Activated CD8-positive, alpha-beta memory T cell treated with anti-CD3 and anti-CD28 coated beads, Interleukin-2, amount 50 U/mL, for 1 hour (primary cell): ENCODE measurements around the gene SPRTN.

Experiments
- DNase-seq: peaks from one replicate; pipeline ENCODE4 v3.0.0-alpha.2; 2020; ENCODE audit errors: extremely low read depth

The SPRTN gene, protein sequence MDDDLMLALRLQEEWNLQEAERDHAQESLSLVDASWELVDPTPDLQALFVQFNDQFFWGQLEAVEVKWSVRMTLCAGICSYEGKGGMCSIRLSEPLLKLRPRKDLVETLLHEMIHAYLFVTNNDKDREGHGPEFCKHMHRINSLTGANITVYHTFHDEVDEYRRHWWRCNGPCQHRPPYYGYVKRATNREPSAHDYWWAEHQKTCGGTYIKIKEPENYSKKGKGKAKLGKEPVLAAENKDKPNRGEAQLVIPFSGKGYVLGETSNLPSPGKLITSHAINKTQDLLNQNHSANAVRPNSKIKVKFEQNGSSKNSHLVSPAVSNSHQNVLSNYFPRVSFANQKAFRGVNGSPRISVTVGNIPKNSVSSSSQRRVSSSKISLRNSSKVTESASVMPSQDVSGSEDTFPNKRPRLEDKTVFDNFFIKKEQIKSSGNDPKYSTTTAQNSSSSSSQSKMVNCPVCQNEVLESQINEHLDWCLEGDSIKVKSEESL

DNA sequence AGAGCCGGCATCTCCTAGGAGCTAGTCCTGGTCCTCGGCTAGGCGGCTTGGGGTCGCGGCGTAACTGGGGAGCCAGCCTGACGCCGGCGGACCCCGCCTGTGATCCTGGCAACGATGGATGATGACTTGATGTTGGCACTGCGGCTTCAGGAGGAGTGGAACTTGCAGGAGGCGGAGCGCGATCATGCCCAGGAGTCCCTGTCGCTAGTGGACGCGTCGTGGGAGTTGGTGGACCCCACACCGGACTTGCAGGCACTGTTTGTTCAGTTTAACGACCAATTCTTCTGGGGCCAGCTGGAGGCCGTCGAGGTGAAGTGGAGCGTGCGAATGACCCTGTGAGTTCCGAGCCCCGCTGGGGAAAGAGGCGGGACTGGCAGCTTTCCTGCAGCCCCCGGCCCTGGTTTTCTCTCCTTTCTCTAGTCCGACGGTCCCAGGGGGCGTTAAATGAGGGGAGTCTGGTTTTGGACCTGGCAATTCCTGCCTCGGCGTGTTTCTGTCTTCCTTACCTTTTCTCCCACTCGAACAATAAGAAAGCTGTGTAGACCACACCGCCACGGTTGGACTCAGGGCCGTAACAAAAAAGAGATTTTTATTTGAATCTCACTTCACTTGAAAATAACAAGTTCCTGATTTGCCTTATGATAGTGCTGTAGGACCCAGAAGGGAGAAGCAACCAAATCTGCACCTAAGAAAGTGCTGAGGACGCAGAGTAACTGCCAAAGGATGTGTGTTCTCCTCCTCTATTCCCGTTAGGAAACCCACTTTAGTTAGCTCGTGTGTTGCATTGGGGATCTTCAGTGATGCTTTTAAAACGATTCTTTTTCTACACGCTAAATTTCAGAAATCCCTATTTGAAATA, at the start of gene SPRTN:
SPRTN (plus strand) TSS at position 24 of the 859 bp plus-strand sequence; CDS start at position 115, 91 bp downstream.
- no peak for DNase-seq

DNA sequence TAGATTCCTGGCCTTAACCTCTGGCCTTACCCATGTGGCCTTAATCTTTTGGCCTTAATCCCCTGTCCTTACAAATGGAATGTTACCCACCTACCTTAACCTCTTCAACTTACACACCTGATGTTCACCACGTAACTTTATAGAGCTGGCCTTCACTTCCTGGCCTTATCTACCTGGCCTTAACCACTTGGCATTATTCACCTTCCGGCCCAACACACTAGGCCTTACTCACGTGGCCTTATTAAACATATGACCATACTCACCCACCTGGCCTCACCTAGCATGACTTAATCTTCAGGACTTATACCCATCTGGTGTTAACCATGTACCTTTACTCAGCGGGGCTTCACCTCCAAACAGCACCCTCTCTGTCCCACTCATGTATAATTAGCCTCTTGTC, 42.2 kb upstream of the SPRTN start:
- no peak for DNase-seq

DNA sequence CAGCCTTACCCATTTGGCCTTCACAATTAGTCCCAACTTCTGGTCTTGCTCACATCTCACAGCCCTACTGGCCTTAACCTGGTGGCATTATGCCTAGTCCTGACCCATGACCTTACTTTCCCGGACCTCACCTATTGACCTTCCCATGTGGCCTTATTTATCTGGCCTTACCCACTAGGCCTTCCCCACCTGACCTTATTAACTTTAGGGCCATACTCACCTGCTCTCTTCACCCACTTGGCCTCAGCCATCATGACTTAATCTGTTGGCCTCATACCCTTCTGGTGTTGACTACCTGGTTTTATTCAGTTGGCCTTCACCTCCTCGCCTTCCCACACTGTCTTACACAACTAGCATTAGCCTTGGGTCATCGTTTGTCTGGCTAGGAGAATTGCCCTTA, 36.1 kb upstream of the SPRTN start:
- no peak for DNase-seq

DNA sequence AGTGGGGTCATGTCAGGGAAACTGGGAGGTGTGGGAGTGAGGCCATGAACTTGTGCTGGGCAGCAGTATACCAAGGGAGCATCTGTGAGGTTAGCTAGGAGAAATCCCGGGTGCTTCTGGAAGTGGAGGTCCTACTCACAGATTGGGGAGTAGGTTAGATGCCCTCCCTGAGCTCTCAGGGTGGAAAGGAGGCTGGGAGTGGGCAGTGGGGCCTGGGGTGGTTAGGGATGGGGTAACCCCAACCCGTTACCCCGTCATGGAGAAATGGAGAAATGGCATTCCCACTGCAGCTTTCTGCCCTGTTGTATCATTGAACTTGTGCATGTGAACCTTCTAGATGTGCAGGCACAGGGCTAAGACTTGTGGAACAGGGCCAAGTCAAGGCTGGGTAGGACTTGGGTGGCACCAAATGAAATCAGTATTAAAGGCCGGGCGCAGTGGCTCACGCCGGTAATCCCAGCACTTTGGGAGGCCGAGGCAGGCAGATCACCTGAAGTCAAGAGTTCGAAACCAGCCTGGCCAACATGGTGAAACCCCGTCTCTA, 27.6 kb upstream of the SPRTN start:
- no peak for DNase-seq

DNA sequence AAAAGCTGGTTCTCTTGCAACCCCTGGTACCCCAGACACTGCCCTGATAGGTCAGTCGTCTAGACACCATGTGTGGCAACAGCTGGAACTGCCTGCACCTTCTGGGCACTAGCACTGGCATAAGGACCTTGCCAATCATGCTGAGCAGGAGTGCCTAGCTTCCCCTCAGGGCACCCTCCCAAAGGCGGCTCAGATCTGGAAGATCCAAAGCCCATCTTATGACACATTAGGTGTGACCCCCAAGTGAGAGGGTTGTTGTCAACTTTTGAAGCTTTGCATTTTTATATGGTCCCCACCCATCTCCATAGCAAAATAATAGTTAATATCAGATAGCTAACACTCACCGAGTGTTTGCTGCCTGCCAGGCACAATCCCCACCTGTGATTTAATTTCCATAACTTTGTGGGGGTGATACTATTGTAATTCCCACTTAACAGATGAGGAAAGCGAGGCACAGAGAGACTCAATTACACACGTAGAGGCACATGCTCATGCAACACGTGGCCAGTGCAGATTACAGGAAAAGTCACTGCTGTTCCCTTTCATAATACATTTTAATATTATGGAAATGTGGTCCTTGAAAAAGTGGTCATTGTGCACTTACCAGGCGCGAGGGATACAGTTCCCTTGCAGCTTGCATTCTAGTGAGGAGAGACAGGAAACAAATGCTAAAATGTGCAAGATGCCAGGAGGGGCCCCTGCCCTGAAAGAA, 26.2 kb upstream of the SPRTN start:
- DNase-seq = no peak

DNA sequence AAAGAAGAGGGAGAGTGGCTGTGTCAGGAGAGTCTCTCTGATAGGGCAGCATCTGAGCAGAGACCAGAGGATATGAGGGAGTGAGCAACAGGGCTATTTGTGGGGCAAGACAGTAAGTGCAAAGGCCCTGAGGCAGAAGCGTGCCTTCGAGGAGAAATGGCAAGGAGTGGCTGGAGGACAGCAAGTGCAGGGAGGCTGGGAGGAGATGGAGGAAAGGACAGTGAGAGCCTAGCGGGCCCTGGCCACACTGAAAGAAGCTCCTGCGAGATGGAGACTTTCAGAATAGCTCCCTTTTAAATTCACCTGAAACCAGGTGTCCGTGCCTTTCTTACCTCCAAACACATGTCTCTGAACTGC, 25.7 kb upstream of the SPRTN start:
- DNase-seq = no peak

DNA sequence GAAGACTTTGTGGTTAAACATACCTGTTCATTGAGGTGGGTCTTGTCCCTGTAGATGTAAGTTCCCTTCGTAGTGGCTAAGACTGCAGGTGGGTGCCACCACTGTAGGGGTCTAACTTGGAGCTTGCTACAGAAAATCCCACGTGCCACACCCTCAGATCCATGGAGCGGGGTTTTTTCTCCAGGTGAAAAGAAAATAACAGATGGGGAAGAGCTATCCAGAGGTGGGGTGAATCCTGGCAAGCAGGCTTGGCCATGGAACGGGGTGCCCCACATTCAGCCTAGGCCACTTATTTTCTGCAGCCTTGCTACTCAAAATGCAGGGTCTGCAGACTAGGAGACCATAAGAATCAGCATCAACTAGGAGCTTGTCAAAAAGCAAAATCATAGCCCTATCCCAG, 24.4 kb upstream of the SPRTN start:
- no peak for DNase-seq

DNA sequence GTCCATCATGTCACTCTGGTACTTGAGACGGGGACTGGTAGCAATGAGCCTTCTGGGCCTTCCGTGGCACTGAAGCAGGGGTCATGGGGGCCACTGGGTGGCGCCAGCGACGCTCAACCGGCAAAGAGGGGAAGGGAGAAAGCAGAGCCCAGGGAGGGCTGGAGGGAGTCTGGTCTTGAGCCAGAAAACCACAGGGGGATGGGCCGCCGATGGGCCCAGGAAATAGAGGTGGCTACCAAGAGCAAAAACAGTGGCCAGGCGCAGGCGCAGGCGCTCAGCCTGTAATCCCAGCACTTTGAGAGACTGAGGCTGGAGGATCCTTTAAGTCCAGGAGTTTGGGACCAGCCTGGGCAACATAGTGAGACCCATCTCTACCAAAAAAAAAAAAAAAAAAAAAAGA, 22.2 kb upstream of the SPRTN start:
- no peak for DNase-seq

DNA sequence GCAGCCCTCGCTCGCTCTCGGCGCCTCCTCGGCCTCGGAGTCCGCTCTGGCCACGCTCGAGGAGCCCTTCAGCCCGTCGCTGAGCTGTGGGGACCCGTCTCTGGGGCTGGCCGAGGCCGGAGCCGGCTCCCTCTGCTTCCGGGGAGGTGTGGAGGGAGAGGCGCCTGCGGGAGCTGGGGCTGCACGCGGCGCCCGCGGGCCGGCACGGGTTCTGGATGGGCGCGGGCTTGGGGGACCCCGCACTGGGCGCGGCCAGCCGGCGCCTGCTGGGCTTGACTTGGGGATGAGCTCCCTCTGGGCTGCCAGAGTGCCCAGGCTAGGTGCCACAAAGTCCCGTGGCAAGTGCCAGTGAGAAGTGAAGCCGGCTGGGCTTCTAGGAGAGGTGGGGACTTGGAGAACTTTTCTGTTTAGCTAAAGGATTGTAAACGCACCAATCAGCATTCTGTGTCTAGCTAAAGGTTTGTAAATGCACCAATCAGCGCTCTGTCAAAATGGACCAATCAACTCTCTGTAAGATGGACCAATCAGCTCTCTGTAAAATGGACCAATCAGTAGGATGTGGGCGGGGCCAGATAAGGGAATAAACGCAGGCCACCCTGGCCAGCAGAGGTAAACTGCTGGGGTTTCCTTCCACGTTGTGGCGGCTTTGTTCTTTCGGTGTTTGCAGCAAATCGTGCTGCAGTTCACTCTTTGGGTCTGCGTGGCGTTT, 20.6 kb upstream of the SPRTN start:
- DNase-seq = no peak

DNA sequence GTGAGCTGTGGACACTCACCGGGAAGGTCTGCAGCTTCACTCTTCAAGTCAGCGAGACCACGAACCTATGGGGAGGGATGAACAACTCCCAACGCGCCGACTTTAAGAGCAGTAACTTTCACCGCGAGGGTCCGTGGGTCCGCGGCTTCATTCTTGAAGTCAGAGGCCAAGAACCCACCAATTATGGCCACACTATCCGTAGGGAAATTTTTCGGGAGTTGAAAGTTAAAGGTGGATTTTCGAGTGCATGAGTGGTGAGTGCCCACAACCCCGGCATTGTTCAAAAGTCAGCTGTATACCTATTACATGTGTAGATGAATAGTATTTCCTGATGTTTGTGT, 20.1 kb upstream of the SPRTN start:
- DNase-seq = no peak

DNA sequence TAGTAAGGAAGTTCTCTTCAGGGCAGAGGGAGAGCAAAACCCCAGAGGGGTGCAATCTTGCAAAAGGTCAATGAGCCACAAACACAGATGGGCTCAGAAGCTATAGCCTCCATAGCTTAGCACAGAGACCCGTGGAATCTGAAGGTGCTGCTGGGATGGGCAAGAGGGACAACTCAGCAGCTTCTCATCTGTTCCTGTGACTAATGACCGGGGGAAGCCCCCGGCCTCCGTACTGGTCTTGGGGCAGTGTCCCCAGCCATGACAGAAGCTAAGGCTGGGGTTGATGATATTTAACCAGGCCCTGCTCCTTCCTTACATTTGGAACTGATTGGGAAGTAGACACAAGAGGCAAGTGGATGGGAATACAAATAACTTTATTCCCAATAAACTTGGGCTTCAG, 19.5 kb upstream of the SPRTN start:
- DNase-seq = no peak

DNA sequence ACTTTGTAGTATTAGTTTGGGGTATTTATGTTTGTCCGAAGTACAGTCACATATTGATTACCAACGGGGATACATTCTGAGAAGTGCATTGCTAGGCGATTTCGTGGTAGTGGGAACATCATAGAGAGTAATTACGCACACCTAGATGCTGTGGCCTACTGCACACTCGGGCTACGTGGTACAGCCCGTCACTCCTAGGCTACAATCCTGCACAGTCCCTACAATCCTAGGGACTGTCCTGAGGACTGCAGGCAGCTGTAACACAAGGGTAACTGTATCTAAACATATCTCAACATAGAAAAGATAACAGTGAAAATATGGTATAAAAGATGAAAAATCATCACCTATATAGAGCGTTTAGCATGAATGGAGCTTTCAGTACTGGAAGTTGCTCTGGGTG, 19.0 kb upstream of the SPRTN start:
- DNase-seq = no peak

DNA sequence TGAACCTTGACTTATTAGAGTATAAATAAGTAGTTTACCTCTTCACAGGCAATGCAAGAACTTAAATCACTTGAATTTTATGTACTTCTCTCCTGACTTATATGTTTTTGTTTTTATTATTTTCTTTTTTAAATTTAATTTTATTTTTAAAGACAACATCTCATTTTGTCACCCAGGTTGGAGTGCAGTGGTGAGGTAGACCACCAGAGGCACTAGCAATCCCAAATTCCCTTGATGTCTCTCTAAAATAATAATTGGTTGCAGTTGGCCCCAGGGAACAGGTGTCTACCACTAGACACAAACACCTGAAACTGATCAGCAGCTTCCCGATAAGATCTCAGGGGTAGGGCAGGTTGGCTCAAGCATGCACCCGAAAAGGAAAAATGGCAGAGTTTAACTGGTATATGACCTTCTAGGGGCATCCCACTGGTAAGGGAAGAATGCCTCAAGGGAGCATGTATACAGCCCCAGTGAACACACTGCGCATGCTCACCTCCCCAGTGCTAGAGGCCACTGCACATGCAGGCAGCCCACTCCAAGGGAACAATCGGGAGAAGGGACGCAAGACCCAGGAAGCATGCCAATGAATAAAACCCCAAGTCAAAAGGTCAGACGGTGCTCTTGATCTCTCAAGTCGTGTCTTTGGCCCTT, 15.1 kb upstream of the SPRTN start:
- DNase-seq = no peak

DNA sequence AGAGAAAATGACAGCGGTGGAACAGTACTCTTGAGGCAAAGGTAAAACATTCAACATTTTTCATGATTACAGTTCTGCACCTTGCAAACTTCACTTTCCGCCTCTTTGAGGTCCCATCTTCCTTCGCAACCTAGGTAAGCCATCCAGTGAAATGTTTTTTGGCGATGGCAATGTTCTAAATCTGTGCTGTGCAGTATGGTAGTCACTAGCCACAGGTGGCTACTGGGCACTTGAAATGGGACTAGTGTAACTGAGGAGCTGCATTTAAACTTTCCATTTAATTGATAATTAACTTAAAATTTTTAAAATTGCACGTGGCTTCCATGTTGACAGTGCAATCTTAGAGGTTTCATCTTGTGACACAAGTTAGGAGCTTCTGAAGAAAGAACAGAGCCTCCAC, 13.4 kb upstream of the SPRTN start:
- DNase-seq = no peak

DNA sequence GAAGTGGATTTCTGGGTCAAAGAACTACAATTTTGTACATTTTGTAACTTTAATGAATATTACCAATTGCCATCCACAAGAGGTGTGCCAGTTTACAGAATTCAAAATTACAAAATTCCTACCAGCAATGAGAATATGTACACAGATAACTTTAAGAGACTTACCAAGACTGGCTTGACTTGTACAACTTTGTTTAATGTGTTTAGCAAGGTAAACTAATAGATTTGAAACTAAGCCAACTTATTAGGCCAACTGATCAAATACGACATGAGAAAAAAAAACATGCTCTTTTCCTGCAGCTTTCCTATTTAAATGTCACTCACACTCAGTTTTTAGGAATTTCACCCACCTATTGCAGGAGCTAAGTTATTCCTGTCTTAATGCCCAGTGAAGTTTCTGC, 11.8 kb upstream of the SPRTN start:
- DNase-seq = no peak

DNA sequence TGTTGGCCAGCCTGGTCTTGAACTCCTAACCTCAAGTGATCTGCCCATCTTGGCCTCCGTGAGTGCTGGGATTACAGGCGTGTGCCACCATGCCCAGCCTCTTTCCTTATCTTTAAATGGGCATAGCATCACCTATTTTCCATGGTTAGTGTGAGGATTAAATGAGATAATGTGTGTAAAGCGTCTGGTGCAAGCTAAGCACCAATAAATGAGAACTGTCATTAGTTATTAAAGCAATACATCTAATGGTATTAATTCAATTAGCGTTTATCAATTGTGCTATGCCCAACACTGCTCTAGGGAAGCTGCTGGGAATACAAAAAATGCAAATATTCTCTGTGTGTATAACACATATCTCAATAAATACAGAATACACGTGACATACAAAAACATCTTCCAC, 10.5 kb upstream of the SPRTN start:
- DNase-seq = no peak

DNA sequence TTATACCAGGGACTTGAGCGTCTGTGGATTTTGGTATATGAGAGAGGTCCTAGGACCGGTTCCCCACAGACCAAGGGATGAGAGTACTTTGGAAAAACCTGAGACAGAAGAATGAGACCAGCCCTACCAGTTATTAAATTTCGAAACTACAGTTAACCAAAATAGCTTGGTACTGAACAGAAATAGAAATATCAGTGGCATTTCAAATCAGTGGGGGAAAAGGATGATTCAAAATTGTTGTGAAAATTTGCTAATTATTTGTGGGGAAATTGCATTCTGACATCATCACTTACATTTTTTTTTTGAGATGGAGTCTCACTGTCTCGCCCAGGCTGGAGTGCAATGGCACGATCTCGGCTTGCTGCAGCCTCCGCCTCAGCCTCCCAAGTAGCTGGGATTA, 8.6 kb upstream of the SPRTN start:
- DNase-seq = no peak

DNA sequence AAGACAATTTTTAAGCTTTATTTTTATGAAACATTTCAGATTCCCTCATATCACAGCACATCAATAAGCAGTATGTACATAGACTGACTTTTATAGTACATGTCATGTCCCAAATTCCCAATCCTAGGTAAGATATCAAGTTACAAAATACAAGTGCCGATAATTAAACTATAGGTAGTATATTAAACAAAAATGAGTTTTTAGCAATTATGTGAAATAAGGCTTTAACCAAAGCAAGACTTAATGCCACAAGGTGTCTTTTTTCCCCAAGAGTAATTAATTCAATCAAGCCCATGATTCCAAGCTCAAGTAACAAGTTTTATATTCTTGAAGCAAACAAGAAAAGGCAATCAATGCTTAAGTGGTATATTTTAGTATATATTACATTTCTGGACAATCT, 5.3 kb upstream of the SPRTN start:
- no peak for DNase-seq

DNA sequence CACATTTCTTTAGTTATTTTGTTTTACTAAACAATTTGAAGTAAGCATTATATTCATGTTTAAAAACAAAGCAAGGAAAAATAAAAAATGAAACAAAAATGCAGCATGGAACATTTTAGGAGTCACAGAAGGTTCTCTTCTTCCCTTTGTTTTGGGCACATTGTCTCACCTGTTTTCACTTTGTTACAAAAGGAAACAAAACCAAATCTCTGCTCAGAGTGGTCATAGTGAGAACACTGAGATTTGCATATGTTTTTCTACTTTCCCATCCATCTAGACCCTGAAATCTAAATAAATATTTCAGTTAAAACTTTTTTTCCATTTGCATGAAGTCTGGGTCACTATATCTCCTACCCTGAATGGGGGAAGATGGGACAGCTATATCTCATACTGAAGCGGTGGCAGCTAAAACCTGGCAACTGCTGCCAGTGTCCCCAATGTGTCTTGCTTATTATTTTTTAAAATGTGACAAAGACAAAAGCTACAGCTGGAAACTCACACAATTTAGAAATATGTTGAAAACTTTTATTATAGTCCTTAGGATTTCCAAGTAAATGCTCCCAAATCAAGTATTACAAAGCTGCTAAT, 3.9 kb upstream of the SPRTN start:
- no peak for DNase-seq

DNA sequence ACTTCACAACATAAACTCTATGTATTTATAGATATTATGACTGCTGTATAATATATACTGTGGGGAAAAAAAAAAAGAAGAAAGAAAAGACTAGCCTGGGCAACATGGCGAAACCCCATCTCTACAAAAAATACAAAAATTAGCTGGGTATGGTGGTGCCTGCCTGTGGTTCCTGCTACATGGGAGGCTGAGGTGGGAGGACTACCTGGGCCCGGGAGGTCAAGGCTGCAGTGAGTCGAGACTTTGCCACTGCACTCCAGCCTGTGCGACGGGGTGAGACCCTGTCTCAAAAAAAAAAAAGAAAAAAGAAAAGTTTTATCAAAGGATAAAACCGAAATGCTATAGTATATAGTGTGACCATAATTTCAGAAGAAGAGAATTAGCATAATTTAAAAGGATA, 3.1 kb upstream of the SPRTN start:
- DNase-seq = no peak
